DND-41 (cell line): ENCODE data around the gene PKDCC.

ENCODE experiments used
- CTCF ChIP-seq: IDR thresholded peaks from 2 replicates; pipeline ENCODE4 v1.5.1; 2012; ENCODE audit warnings: borderline replicate concordance, low read length, moderate library complexity, mild to moderate bottlenecking; ENCODE audit not compliant: poor library complexity, severe bottlenecking; ENCODE audit errors: extremely low read depth
- EZH2 ChIP-seq: IDR thresholded peaks from 3 replicates; pipeline ENCODE4 v1.6.1; 2012; ENCODE audit warnings: borderline replicate concordance, low read depth, mild to moderate bottlenecking, moderate library complexity, low read length, inconsistent platforms; ENCODE audit not compliant: severe bottlenecking

DNA sequence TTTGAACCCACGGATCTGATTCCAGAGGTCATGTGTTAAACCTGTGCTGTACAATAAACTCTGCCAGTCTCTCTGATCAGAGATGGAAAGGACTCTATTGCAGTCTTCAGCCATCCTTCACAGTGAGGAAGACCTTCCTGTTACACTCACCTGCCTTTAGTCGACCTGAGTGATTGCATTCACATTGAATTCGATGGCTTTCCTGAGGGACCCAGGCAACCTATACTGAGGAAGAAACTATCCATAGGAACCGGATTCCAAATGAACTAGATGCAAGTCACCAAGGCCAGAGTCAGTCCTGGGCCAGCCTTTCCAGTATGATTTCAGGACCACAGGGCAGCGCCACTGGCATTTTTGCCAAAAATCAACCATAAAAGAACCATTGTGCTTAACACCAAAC, 56.8 kb downstream of the PKDCC start:
- TF ChIP-seq EZH2, result no peak
- TF ChIP-seq CTCF, result no peak
